Uterine smooth muscle cell (primary cell): Measurements from ENCODE around the gene HBQ1. TPM values are rescaled to one million over a fixed set of nuclear protein-coding genes. Genes with fewer than 3 reads are reported as not detected.

Experiments used
- total RNA-seq: library from RNA; depleted of rRNA; stranded (reverse); fragments of >200 nt; gene quantifications from 2 replicates; pipeline ENCODE4 v1.2.3, GENCODE V29; 2014

The HBQ1 gene
- total RNA-seq = 0.44 TPM in 1 of 2 replicates, not detected in the other

GRCh38 chr16:180101-180675 lies at the start of gene HBQ1:
TSS of gene HBQ1 (plus strand) at chr16:180459. CDS start at chr16:180487, 28 bp downstream.

GRCh38 chr16:152141-153128 lies 27.8 kb upstream of the HBQ1 start, which contains the start of gene HBZ:
TSS of gene HBZ (plus strand) at chr16:152644. CDS start at chr16:152910, 266 bp downstream.

GRCh38 chr16:165539-166374 lies 14.5 kb upstream of the HBQ1 start, which contains the start of gene HBM:
TSS of gene HBM (plus strand) at chr16:165978. CDS start at chr16:165998, 20 bp downstream.

GRCh38 chr16:172374-172941 lies 7.8 kb upstream of the HBQ1 start, which contains the start of gene HBA2:
TSS of gene HBA2 (plus strand) at chr16:172876. CDS start at chr16:172913, 37 bp downstream.

GRCh38 chr16:176477-177382 lies 3.5 kb upstream of the HBQ1 start, which contains the start of gene HBA1:
TSS of gene HBA1 (plus strand) at chr16:176680. CDS start at chr16:176717, 37 bp downstream.

GRCh38 chr16:228852-229730 lies 48.8 kb downstream of the HBQ1 start, which contains the start of gene LUC7L:
TSS of gene LUC7L (minus strand) at chr16:229449. CDS start at chr16:229339, 110 bp downstream.

Other genes with a start within 250 kb of the HBQ1 start
- gene POLR3K, start 126.9 kb upstream of the HBQ1 start, total RNA-seq = 4.0 and 6.8 TPM in 2 replicates
- gene SNRNP25, start 126.6 kb upstream of the HBQ1 start, total RNA-seq = 25.6 and 40.9 TPM in 2 replicates
- gene RHBDF1, start 107.8 kb upstream of the HBQ1 start, total RNA-seq = 36.4 and 39.8 TPM in 2 replicates
- 257 and 267 TPM in 2 replicates for gene MPG, start 102.2 kb upstream of the HBQ1 start, total RNA-seq
- 9.2 and 13.4 TPM in 2 replicates for gene NPRL3, start 41.8 kb upstream of the HBQ1 start, total RNA-seq
- not detected in 2 replicates for gene HBZ, start 27.8 kb upstream of the HBQ1 start, total RNA-seq
- gene HBM, start 14.5 kb upstream of the HBQ1 start, total RNA-seq = not detected in 2 replicates
- not detected in 2 replicates for gene HBA2, start 7.6 kb upstream of the HBQ1 start, total RNA-seq
- not detected in 2 replicates for gene HBA1, start 3.8 kb upstream of the HBQ1 start, total RNA-seq
- gene LUC7L, start 49.0 kb downstream of the HBQ1 start, total RNA-seq = 40.5 and 44.7 TPM in 2 replicates
- gene FAM234A, start 54.4 kb downstream of the HBQ1 start, total RNA-seq = 53.0 and 73.0 TPM in 2 replicates
- 0.22 and 4.2 TPM in 2 replicates for gene RGS11, start 95.5 kb downstream of the HBQ1 start, total RNA-seq
- gene ARHGDIG, start 100.1 kb downstream of the HBQ1 start, total RNA-seq = 0.12 and 0.44 TPM in 2 replicates
- gene PDIA2, start 102.7 kb downstream of the HBQ1 start, total RNA-seq = 0.12 TPM in 1 of 2 replicates, not detected in the other
- gene AXIN1, start 172.3 kb downstream of the HBQ1 start, total RNA-seq = 28.1 and 28.6 TPM in 2 replicates
- gene MRPL28, start 190.1 kb downstream of the HBQ1 start, total RNA-seq = 72.0 and 101 TPM in 2 replicates
- gene PGAP6, start 201.5 kb downstream of the HBQ1 start, total RNA-seq = 63.9 and 64.3 TPM in 2 replicates
- gene NME4, start 216.7 kb downstream of the HBQ1 start, total RNA-seq = 37.5 and 66.2 TPM in 2 replicates
- 14.4 and 15.9 TPM in 2 replicates for gene DECR2, start 221.4 kb downstream of the HBQ1 start, total RNA-seq
- 18.4 and 23.0 TPM in 2 replicates for gene RAB11FIP3, start 245.2 kb downstream of the HBQ1 start, total RNA-seq